ENCODE results near the gene CHCHD3. TPM values are rescaled to one million over a fixed set of nuclear protein-coding genes. Genes with fewer than 3 reads are reported as not detected.

The CHCHD3 gene
- total and polyA plus RNA-seq, 4 donors, result 20.1 to 78.0 (median 46.9) TPM

GRCh38 chr7:133001727-133002126 lies 80.2 kb downstream of the CHCHD3 start:
- H3K4me1 ChIP-seq (ENCODE audit: control insufficient read depth in 5 of 5, insufficient read depth in 5 of 5, low read length in 5 of 5), result peaks cover 0 to 21% (median 5%) of the 10 kb centered on the region in 5 donors
- DNase-seq (no peak), ATAC-seq (ENCODE audit: insufficient read depth, low FRiP score) (no peak)
- H3K27ac ChIP-seq (ENCODE audit: low read depth in 1 of 2, low read length in 1 of 2), result no peak overlapping the region
- TF ChIP-seq CTCF (IDR thresholded peaks at IDR 0.05; ENCODE audit: control extremely low read depth, extremely low read depth), result no peak
- no peaks in the 10 kb centered on the region for H3K9me3 ChIP-seq (ENCODE audit: control insufficient read depth in 4 of 4, insufficient read depth in 3 of 4, low read length in 3 of 4)
- 89 to 92% methylated on average over 5 of the region's 5 CpGs for WGBS, 2 donors
- no peaks in the 10 kb centered on the region for H3K36me3 ChIP-seq (ENCODE audit: control insufficient read depth in 4 of 4, insufficient read depth in 4 of 4, low read length in 4 of 4)
- no peak overlapping the region for H3K9ac ChIP-seq (ENCODE audit: insufficient read depth in 1 of 2, low read length in 2 of 2)
- no peaks in the 10 kb centered on the region for H3K27me3 ChIP-seq (ENCODE audit: control insufficient read depth in 3 of 3, insufficient read depth in 3 of 3, low read length in 2 of 3)
- no peak overlapping the region for H3K4me3 ChIP-seq

DNA sequence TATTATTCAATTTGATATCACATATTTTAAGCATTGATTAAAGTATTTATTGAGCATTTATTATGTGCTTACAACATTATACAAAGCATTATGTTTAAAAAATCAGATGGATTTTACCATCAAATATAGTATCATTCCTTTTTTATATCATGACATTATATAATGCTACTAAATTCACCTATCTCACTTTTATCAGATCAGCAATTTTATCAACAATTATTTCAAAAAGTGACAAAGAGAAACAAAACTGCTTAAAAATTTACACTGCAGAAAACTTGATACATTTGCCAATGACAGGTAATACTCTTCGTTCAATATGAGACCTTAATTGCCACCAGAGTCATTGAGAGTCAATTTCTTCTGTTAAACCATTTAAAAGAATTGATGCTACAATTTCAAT lies 82.0 kb downstream of the CHCHD3 start:
- no peak for TF ChIP-seq CTCF (IDR thresholded peaks at IDR 0.05; ENCODE audit: control extremely low read depth, extremely low read depth)
- no peak overlapping the region for H3K27ac ChIP-seq (ENCODE audit: low read depth in 1 of 2, low read length in 1 of 2)
- ATAC-seq (ENCODE audit: insufficient read depth, low FRiP score) (no peak), DNase-seq (no peak)
- 99 to 100% methylated on average over 1 of the region's 1 CpG for WGBS, 2 donors
- no peak overlapping the region for H3K4me3 ChIP-seq
- peaks cover 0 to 24% (median 5%) of the 10 kb centered on the region in 5 donors for H3K4me1 ChIP-seq (ENCODE audit: control insufficient read depth in 5 of 5, insufficient read depth in 5 of 5, low read length in 5 of 5)
- H3K27me3 ChIP-seq (ENCODE audit: control insufficient read depth in 3 of 3, insufficient read depth in 3 of 3, low read length in 2 of 3), result no peaks in the 10 kb centered on the region
- no peaks in the 10 kb centered on the region for H3K36me3 ChIP-seq (ENCODE audit: control insufficient read depth in 4 of 4, insufficient read depth in 4 of 4, low read length in 4 of 4)
- H3K9ac ChIP-seq (ENCODE audit: insufficient read depth in 1 of 2, low read length in 2 of 2), result no peak overlapping the region
- H3K9me3 ChIP-seq (ENCODE audit: control insufficient read depth in 4 of 4, insufficient read depth in 3 of 4, low read length in 3 of 4), result no peaks in the 10 kb centered on the region

DNA sequence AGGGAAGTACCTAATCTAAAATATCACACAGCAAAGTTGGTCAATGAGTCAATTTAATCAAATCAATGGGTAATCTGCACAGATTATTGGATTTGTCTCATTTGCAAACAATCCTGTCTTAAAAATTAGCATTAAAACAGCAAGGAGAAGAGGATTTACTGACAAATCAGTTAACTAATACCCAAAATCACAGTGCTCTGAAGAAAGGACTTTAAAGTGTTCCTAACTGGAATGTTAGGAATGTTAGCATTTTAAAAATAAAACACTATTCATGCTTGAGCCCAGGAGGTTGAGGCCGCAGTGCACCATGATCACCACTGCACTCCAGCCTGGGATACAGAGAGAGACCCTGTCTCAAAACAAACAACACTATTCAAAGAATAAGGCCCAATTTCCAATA lies 83.1 kb downstream of the CHCHD3 start:
- no peak for ATAC-seq (ENCODE audit: insufficient read depth, low FRiP score)
- DNase-seq, result no peak
- no peak for TF ChIP-seq CTCF (IDR thresholded peaks at IDR 0.05; ENCODE audit: control extremely low read depth, extremely low read depth)
- Histone ChIP-seq H3K27me3 (ENCODE audit: control insufficient read depth in 3 of 3, insufficient read depth in 3 of 3, low read length in 2 of 3) (no peaks in the 10 kb centered on the region), H3K36me3 (ENCODE audit: control insufficient read depth in 4 of 4, insufficient read depth in 4 of 4, low read length in 4 of 4) (no peaks in the 10 kb centered on the region), H3K9me3 (ENCODE audit: control insufficient read depth in 4 of 4, insufficient read depth in 3 of 4, low read length in 3 of 4) (no peaks in the 10 kb centered on the region), H3K4me1 (ENCODE audit: control insufficient read depth in 5 of 5, insufficient read depth in 5 of 5, low read length in 5 of 5) (peaks cover 0 to 29% (median 5%) of the 10 kb centered on the region in 5 donors), H3K4me3 (no peak overlapping the region), H3K27ac (ENCODE audit: low read depth in 1 of 2, low read length in 1 of 2) (no peak overlapping the region), H3K9ac (ENCODE audit: insufficient read depth in 1 of 2, low read length in 2 of 2) (no peak overlapping the region)
- 74 to 92% methylated on average over 1 of the region's 1 CpG for WGBS, 2 donors

DNA sequence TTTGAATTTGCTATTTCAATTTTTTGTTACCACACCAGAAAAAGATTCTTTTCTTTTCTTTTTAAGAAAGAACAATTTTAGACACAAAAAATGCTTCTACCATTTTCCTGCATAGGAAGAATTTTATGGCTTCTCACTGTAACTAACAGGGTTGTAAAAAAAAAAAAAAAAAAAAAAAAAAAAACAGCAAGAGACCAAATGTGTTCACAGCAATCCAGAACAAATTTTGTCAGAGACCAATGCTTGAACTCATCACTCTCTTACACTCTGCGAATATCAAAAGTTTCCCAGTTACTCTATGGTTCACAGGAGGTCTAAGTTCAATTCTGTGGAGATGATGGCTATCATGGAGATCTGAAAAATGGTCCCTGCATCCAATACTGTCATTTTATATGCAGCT lies 84.4 kb downstream of the CHCHD3 start:
- Histone ChIP-seq H3K36me3 (ENCODE audit: control insufficient read depth in 4 of 4, insufficient read depth in 4 of 4, low read length in 4 of 4) (no peaks in the 10 kb centered on the region), H3K27ac (ENCODE audit: low read depth in 1 of 2, low read length in 1 of 2) (no peak overlapping the region), H3K4me3 (no peak overlapping the region), H3K27me3 (ENCODE audit: control insufficient read depth in 3 of 3, insufficient read depth in 3 of 3, low read length in 2 of 3) (no peaks in the 10 kb centered on the region), H3K9me3 (ENCODE audit: control insufficient read depth in 4 of 4, insufficient read depth in 3 of 4, low read length in 3 of 4) (no peaks in the 10 kb centered on the region), H3K9ac (ENCODE audit: insufficient read depth in 1 of 2, low read length in 2 of 2) (no peak overlapping the region), H3K4me1 (ENCODE audit: control insufficient read depth in 5 of 5, insufficient read depth in 5 of 5, low read length in 5 of 5) (peaks cover 0 to 23% (median 5%) of the 10 kb centered on the region in 5 donors)
- no peak for ATAC-seq (ENCODE audit: insufficient read depth, low FRiP score)
- WGBS, 2 donors, result 93 to 97% methylated on average over 1 of the region's 1 CpG
- no peak for DNase-seq
- TF ChIP-seq CTCF (IDR thresholded peaks at IDR 0.05; ENCODE audit: control extremely low read depth, extremely low read depth), result no peak

All from lung (tissue), 12 donors.